GM12878 (cell line): Measurements from ENCODE around the gene PLEKHM1. TPM values are rescaled to one million over a fixed set of nuclear protein-coding genes. Genes with fewer than 3 reads are reported as not detected.
A peak's percentile ranks its signal among the peaks of the same experiment; 100 is the strongest.

ENCODE experiments used
- ATAC-seq: fragments of 200-7000 bp; cut with Tn5 transposase; 3 replicates; pipeline ENCODE4 v1.9.1; 2020; ENCODE audit warnings: mild to moderate bottlenecking, moderate library complexity
- BruUV-seq: library from RNA; stranded (reverse); fragments of 400-500 nt; replicated peaks from 2 replicates; lab custom pipeline; 2021; lab: Mats Ljungman, UMichigan
- CTCF ChIA-PET: fragments of 300-600 bp; sonication (Branson Sonifier 250); formaldehyde crosslinking; extraction: SDS; loops from one replicate; lab custom pipeline; 2021; ENCODE audit warnings: inconsistent platforms; lab: Yijun Ruan, JAX
- POLR2A ChIA-PET: fragments of 350-600 bp; formaldehyde crosslinking; extraction: SDS; loops from one replicate; lab custom pipeline; 2021; ENCODE audit warnings: inconsistent platforms; lab: Charles Lee
- RAD21 ChIA-PET: fragments of 300-600 bp; sonication (Branson Sonifier 250); formaldehyde crosslinking; loops from one replicate; lab custom pipeline; 2023; ENCODE audit warnings: antibody characterized with exemption; ENCODE audit not compliant: unreplicated experiment; lab: Charles Lee
- SMC1A ChIA-PET: fragments of 300-600 bp; sonication (Branson Sonifier 250); formaldehyde crosslinking; loops from one replicate; lab custom pipeline; 2023; ENCODE audit not compliant: unreplicated experiment, uncharacterized antibody; lab: Charles Lee
- DNase-seq: peaks from one replicate; pipeline ENCODE4 v3.0.0-alpha.2; 2011; ENCODE audit warnings: low read depth, low spot score
- FAIRE-seq: peaks from 3 replicates; lab custom pipeline; 2011; peaks lifted over from hg19 to GRCh38; lab: Jason Lieb, UNC
- H2AFZ ChIP-seq: 2 replicates; pipeline ENCODE4 v1.6.0; 2011; ENCODE audit warnings: low read depth, low read length, control low read depth; ENCODE audit not compliant: control insufficient read depth
- H3K27ac ChIP-seq: 2 replicates; pipeline ENCODE4 v1.5.1; 2011; ENCODE audit warnings: control low read depth; ENCODE audit not compliant: control insufficient read depth, insufficient read depth
- H3K27me3 ChIP-seq, 2 experiments: replicated peaks in 1 of 2; 2 replicates each; pipeline versions ENCODE4 v1.6.0 to v1.6.1; 2011; ENCODE audit warnings: low read length in 1 of 2; ENCODE audit not compliant: control insufficient read depth in 2 of 2, insufficient read depth in 2 of 2
- H3K36me3 ChIP-seq, 2 experiments: 2 replicates each; pipeline ENCODE4 v1.5.1; 2011; ENCODE audit warnings: low read length in 1 of 2; ENCODE audit not compliant: control insufficient read depth in 2 of 2, insufficient read depth in 2 of 2
- H3K4me1 ChIP-seq: 2 replicates; pipeline ENCODE4 v1.6.1; 2011; ENCODE audit warnings: mild to moderate bottlenecking, low read length, moderate library complexity, mixed read lengths; ENCODE audit not compliant: control insufficient read depth, insufficient read depth
- H3K4me2 ChIP-seq: 2 replicates; pipeline ENCODE4 v1.6.0; 2011; ENCODE audit warnings: control low read depth; ENCODE audit not compliant: control insufficient read depth, insufficient read depth
- H3K4me3 ChIP-seq: fragments of 200-600 bp; sonication (generic); 2 replicates; pipeline ENCODE4 v1.5.1; 2016
- H3K79me2 ChIP-seq: 2 replicates; pipeline ENCODE4 v1.6.0; 2011; ENCODE audit warnings: low read length; ENCODE audit not compliant: control insufficient read depth, insufficient read depth
- H3K9ac ChIP-seq: 2 replicates; pipeline ENCODE4 v1.8.0; 2011; ENCODE audit warnings: low read length, control low read depth, mixed read lengths; ENCODE audit not compliant: control insufficient read depth, insufficient read depth
- H3K9me3 ChIP-seq: replicated peaks from 3 replicates; pipeline ENCODE4 v1.5.1; 2011; ENCODE audit warnings: mild to moderate bottlenecking, low read length; ENCODE audit not compliant: control insufficient read depth, insufficient read depth
- H4K20me1 ChIP-seq: 2 replicates; pipeline ENCODE4 v1.6.0; 2011; ENCODE audit not compliant: control insufficient read depth, insufficient read depth
- EED ChIP-seq: sonication (generic); IDR thresholded peaks from 2 replicates; pipeline ENCODE4 v1.6.1; 2016; ENCODE audit warnings: antibody characterized with exemption, low read depth
- HDGF ChIP-seq: fragments of 450-650 bp; IDR thresholded peaks from 2 replicates; pipeline ENCODE4 v1.6.1; 2016; ENCODE audit warnings: antibody characterized with exemption
- IKZF1 ChIP-seq: fragments of 450-650 bp; conservative IDR thresholded peaks from 2 replicates; pipeline ENCODE4 v1.6.1; 2017; ENCODE audit warnings: antibody characterized with exemption, mild to moderate bottlenecking
- IKZF2 ChIP-seq, 2 experiments: fragments of 450-650 bp; IDR thresholded peaks; 2 replicates each; pipeline ENCODE4 v1.6.1; 2017; ENCODE audit warnings: mild to moderate bottlenecking in 2 of 2, moderate library complexity in 2 of 2
- MTA2 ChIP-seq: fragments of 450-650 bp; IDR thresholded peaks from 2 replicates; pipeline ENCODE4 v1.6.1; 2016; ENCODE audit warnings: low read depth, mild to moderate bottlenecking, moderate library complexity
- POLR2A ChIP-seq: IDR thresholded peaks from 2 replicates; pipeline ENCODE4 v1.6.1; 2011; ENCODE audit warnings: low read depth, mild to moderate bottlenecking, low read length
- POLR2AphosphoS5 ChIP-seq: IDR thresholded peaks from 2 replicates; pipeline ENCODE4 v1.6.1; 2011; ENCODE audit warnings: mild to moderate bottlenecking, low read length, inconsistent platforms
- WGBS: methylation state at CpG from one replicate; pipeline ENCODE4 v1.1.6; 2016; ENCODE audit warnings: low lambda C conversion rate; ENCODE audit not compliant: insufficient replicate concordance, insufficient coverage; ENCODE audit errors: missing lambda C conversion rate; 5-methylcytosine and 5-hydroxymethylcytosine counted together
- in situ Hi-C: fragments of 300-500 bp; cut with MboI; formaldehyde crosslinking; loops from 9 replicates; pipeline ENCODE4 v1.14.3; 2018; ENCODE audit warnings: mixed read lengths
- intact Hi-C: fragments of 100-400 bp; cut with micrococcal nuclease; formaldehyde crosslinking; loops from one replicate; pipeline ENCODE4 v1.14.2; 2022; ENCODE audit not compliant: unreplicated experiment
- polyA plus RNA-seq, 11 experiments: library from polyadenylated mRNA; depleted of rRNA in 4 of 11; unstranded in 6 of 11; stranded (reverse) in 5 of 11; fragments of >200 nt; fragmentation: Nextera tagmentation in 4 of 11; fragmentation: Illumina TruSeq in 1 of 11; extraction: Ambion mirVana in 4 of 11; extraction: Trizol in 1 of 11; gene quantifications; 1 replicate in 1 of 11; 2 replicates in 10 of 11; pipeline versions ENCODE4 v1.2.1 to v1.2.3, GENCODE V29; 2011 to 2016; ENCODE audit warnings: inconsistent platforms in 2 of 11, missing spikeins in 2 of 11, low read depth in 1 of 11
- total RNA-seq, 4 experiments: library from RNA; depleted of rRNA in 3 of 4; stranded (reverse); fragments of >200 nt in 3 of 4; fragmentation: Illumina TruSeq in 1 of 4; extraction: Trizol in 1 of 4; gene quantifications; 2 replicates each; pipeline versions ENCODE4 v1.2.1 to v1.2.3, GENCODE V29; 2013 to 2021
- TF ChIP-seq, protein P1 (sequence below): fragments of 150-350 bp; IDR thresholded peaks from 2 replicates; pipeline ENCODE4 v1.6.1; 2014; ENCODE audit warnings: mild to moderate bottlenecking, low read depth, low read length
- TF ChIP-seq, protein P2 (sequence below): fragments of 450-650 bp; IDR thresholded peaks from 2 replicates; pipeline ENCODE4 v1.6.1; 2017; ENCODE audit warnings: mild to moderate bottlenecking, moderate library complexity

PLEKHM1 gene
- total and polyA plus RNA-seq, 10 of the 15 experiments (the other 5 are each of a cell fraction or from before 2014, with no cell fraction given): 0.21 to 27.8 (median 9.4) TPM

DNA sequence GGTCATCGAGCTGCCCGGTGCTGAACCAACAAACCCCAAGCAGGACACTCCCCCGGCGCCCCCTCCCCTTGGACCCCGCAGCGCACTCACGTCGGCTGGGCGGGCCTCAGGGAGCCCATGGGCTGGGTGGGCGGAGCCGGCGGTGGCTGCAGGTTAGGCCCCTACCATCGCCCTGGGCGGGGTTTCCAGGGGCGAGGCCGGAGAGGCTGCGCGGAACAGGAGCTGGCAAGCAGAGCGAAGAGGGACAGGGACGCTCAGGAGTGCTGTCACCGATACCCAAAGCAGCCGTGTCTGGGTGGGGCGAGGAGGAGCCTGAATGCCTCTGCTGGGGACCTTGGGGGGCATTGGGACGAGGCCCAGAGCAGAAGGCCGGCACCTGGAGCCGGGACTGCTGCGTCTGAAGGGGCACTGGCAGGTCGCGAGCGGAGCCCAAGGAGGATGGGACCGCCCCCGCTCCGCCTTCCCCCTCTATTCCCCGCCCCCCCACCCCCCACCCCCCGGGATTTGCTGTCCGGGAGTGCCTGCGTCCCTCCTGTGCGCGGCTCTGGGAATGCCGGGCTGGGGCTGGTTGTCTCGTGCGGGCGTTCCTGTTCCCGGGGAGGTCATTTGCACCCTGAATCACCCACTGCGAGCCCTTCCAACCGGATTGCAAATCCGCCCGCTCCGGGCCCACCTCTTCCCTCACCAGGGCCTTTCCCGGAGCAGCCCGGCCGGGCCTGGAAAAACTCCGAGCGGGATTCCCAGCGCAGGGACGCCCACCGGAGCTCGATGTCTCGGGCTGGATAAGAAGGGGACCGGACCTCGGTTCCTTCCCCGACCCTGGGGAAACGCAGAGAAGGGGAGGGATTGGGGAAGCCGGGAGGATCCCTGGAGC is 58.8 kb downstream of the PLEKHM1 start:
- H3K27me3 ChIP-seq: no peaks in the 10 kb centered on the region
- ChIA-PET RAD21 (interaction anchor here (1.0 to 1.7 kb wide), 5 partner anchors 22 to 115 kb away, joined by 3 to 6 read pairs (median 3); partner anchors contain the start of genes MAP3K14 and PLEKHM1), CTCF (interaction anchor here (0.6 to 0.7 kb wide), 2 partner anchors 44 to 161 kb away, joined by 3 read pairs; no protein-coding TSS in a partner anchor), SMC1A (interaction anchor here (1.0 kb wide), 1 partner anchor 203 kb away, joined by 3 read pairs; no protein-coding TSS in a partner anchor), POLR2A (interaction anchor here (0.6 to 1.0 kb wide), 3 partner anchors 17 to 206 kb away, joined by 3 to 5 read pairs (median 3); no protein-coding TSS in a partner anchor)
- ATAC-seq (peak; percentile 87), FAIRE-seq (peak; percentile 23), DNase-seq (no peak)
- H3K9me3 ChIP-seq: no peaks in the 10 kb centered on the region
- in situ Hi-C loops (no loop called here), intact Hi-C loops (loop anchor here (10.0 kb wide), 1 partner anchor 63 kb away; the partner anchor contains the start of gene PLEKHM1)
- H4K20me1 ChIP-seq: no peaks in the 10 kb centered on the region
- H3K4me2 ChIP-seq: peak overlapping the region; percentile 96
- H3K36me3 ChIP-seq: no peaks in the 10 kb centered on the region
- TF ChIP-seq HDGF (peak; percentile 72; the same call in 1 of the 2 replicates), EED (peak; percentile 9; the same call in 1 of the 2 replicates), MTA2 (0 out of 2 replicates have a peak, but pooled peaks have one; percentile 9), IKZF1 (peak; percentile 28; the same call in 1 of the 2 replicates), IKZF2 (IDR thresholded peaks at IDR 0.05) (peak; percentile 29 to 54; a peak in 1 of 4 replicates), POLR2A (peak; percentile 70; the same call in 1 of the 2 replicates), POLR2AphosphoS5 (peak; percentile 28; the same call in 1 of the 2 replicates)
- TF ChIP-seq, protein P1, sequence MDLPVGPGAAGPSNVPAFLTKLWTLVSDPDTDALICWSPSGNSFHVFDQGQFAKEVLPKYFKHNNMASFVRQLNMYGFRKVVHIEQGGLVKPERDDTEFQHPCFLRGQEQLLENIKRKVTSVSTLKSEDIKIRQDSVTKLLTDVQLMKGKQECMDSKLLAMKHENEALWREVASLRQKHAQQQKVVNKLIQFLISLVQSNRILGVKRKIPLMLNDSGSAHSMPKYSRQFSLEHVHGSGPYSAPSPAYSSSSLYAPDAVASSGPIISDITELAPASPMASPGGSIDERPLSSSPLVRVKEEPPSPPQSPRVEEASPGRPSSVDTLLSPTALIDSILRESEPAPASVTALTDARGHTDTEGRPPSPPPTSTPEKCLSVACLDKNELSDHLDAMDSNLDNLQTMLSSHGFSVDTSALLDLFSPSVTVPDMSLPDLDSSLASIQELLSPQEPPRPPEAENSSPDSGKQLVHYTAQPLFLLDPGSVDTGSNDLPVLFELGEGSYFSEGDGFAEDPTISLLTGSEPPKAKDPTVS: no peak
- TF ChIP-seq, protein P2, sequence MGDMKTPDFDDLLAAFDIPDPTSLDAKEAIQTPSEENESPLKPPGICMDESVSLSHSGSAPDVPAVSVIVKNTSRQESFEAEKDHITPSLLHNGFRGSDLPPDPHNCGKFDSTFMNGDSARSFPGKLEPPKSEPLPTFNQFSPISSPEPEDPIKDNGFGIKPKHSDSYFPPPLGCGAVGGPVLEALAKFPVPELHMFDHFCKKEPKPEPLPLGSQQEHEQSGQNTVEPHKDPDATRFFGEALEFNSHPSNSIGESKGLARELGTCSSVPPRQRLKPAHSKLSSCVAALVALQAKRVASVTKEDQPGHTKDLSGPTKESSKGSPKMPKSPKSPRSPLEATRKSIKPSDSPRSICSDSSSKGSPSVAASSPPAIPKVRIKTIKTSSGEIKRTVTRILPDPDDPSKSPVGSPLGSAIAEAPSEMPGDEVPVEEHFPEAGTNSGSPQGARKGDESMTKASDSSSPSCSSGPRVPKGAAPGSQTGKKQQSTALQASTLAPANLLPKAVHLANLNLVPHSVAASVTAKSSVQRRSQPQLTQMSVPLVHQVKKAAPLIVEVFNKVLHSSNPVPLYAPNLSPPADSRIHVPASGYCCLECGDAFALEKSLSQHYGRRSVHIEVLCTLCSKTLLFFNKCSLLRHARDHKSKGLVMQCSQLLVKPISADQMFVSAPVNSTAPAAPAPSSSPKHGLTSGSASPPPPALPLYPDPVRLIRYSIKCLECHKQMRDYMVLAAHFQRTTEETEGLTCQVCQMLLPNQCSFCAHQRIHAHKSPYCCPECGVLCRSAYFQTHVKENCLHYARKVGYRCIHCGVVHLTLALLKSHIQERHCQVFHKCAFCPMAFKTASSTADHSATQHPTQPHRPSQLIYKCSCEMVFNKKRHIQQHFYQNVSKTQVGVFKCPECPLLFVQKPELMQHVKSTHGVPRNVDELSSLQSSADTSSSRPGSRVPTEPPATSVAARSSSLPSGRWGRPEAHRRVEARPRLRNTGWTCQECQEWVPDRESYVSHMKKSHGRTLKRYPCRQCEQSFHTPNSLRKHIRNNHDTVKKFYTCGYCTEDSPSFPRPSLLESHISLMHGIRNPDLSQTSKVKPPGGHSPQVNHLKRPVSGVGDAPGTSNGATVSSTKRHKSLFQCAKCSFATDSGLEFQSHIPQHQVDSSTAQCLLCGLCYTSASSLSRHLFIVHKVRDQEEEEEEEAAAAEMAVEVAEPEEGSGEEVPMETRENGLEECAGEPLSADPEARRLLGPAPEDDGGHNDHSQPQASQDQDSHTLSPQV: no peak
- no TSS peak for BruUV-seq
- H3K79me2 ChIP-seq: peaks cover 3% of the 10 kb centered on the region; the same call in 1 of the 2 replicates
- H3K9ac ChIP-seq: peak overlapping the region; percentile 68
- WGBS: 4% methylated on average over 32 of the region's 64 CpGs
- peak overlapping the region; percentile 71 for H3K27ac ChIP-seq
- peaks cover 26% of the 10 kb centered on the region for H3K4me1 ChIP-seq
- peak overlapping the region; percentile 76 for H2AFZ ChIP-seq
- peak overlapping the region; percentile 86 for H3K4me3 ChIP-seq
